GM23338 (cell line): ENCODE data around the gene SEPTIN7. TPM values are rescaled to one million over a fixed set of nuclear protein-coding genes. Genes with fewer than 3 reads are reported as not detected.

ENCODE experiments used
- CTCF ChIP-seq, 2 experiments: fragments of 200-600 bp in 1 of 2; sonication (generic) in 1 of 2; conservative IDR thresholded peaks; 2 replicates each; pipeline versions ENCODE4 v1.5.1 to v1.6.1; 2016 to 2017; ENCODE audit warnings: antibody characterized with exemption in 2 of 2, low read depth in 2 of 2, mild to moderate bottlenecking in 2 of 2, moderate library complexity in 1 of 2
- EZH2 ChIP-seq: fragments of 200-600 bp; sonication (generic); IDR thresholded peaks from one replicate; pipeline ENCODE4 v1.8.0; 2017; ENCODE audit warnings: antibody characterized with exemption, mild to moderate bottlenecking, low read depth; ENCODE audit not compliant: unreplicated experiment
- JUNB ChIP-seq: IDR thresholded peaks from one replicate; pipeline ENCODE4 v1.6.1; 2016; ENCODE audit warnings: antibody characterized with exemption; ENCODE audit not compliant: unreplicated experiment
- NANOG ChIP-seq: IDR thresholded peaks from 2 replicates; pipeline ENCODE4 v1.6.1; 2016; ENCODE audit warnings: antibody characterized with exemption, borderline replicate concordance
- POLR2AphosphoS5 ChIP-seq: IDR thresholded peaks from 2 replicates; pipeline ENCODE4 v1.6.1; 2016; ENCODE audit warnings: antibody characterized with exemption, low read depth
- STAT1 ChIP-seq: IDR thresholded peaks from one replicate; pipeline ENCODE4 v1.6.1; 2016; ENCODE audit warnings: antibody characterized with exemption; ENCODE audit not compliant: unreplicated experiment
- ZNF331 ChIP-seq: fragments of 250-450 bp; sonication (Bioruptor Pico); IDR thresholded peaks from 2 replicates; pipeline ENCODE4 v1.5.0; 2020; ENCODE audit warnings: low read depth, mild to moderate bottlenecking, moderate library complexity
- polyA plus RNA-seq: library from polyadenylated mRNA; unstranded; fragments of >200 nt; fragmentation: Nextera tagmentation; extraction: Ambion mirVana; gene quantifications from 2 replicates; pipeline ENCODE4 v1.2.1, GENCODE V29; 2016
- total RNA-seq: library from RNA; depleted of rRNA; stranded (reverse); fragments of >200 nt; shearing (Covaris generic); gene quantifications from 2 replicates; pipeline ENCODE4 v1.2.3, GENCODE V29; 2014
- TF ChIP-seq, protein P1 (sequence below): fragments of 250-450 bp; sonication (Bioruptor Pico); IDR thresholded peaks from 2 replicates; pipeline ENCODE4 v1.5.0; 2020; ENCODE audit warnings: mild to moderate bottlenecking, moderate library complexity

The SEPTIN7 gene
- total and polyA plus RNA-seq, 2 experiments from 2014 or later = 210 to 499 TPM

DNA sequence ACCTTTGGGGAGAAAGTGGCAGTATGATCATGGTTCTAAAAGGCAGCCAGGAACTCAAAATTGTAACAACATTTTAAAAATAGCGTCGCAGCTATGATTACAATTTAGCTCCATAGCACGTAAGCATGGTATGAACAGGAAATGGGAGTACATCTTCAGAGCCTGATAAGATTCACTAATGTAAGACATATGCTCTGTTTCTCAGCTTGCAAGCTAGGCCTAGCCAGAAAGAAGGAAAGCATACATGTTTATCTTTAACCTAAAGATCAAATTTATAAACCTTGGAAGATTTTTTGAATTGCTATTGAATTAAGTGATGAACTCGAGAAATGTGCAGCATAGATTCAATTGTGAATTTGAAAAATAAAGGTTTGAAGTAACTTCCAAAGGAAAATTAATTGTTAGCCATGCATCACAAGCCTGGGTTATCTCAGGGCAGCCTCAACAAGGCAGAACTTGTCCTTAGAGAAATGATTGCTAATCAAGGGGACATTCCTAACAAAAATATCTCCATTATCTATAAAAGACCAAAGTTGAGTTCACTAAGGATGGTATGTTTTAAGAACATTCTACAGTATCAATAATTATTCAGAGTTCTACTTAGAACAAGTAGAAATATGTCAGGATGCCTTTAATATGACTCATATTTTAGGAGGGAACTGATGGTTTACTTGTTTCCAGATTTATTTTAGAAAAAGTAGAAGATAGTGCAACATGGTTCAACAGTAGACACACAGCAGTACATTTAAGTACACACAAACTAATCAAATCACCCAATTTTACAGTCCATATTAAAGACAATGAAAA lies 38.8 kb upstream of the SEPTIN7 start (continued):
- TF ChIP-seq, protein P1, sequence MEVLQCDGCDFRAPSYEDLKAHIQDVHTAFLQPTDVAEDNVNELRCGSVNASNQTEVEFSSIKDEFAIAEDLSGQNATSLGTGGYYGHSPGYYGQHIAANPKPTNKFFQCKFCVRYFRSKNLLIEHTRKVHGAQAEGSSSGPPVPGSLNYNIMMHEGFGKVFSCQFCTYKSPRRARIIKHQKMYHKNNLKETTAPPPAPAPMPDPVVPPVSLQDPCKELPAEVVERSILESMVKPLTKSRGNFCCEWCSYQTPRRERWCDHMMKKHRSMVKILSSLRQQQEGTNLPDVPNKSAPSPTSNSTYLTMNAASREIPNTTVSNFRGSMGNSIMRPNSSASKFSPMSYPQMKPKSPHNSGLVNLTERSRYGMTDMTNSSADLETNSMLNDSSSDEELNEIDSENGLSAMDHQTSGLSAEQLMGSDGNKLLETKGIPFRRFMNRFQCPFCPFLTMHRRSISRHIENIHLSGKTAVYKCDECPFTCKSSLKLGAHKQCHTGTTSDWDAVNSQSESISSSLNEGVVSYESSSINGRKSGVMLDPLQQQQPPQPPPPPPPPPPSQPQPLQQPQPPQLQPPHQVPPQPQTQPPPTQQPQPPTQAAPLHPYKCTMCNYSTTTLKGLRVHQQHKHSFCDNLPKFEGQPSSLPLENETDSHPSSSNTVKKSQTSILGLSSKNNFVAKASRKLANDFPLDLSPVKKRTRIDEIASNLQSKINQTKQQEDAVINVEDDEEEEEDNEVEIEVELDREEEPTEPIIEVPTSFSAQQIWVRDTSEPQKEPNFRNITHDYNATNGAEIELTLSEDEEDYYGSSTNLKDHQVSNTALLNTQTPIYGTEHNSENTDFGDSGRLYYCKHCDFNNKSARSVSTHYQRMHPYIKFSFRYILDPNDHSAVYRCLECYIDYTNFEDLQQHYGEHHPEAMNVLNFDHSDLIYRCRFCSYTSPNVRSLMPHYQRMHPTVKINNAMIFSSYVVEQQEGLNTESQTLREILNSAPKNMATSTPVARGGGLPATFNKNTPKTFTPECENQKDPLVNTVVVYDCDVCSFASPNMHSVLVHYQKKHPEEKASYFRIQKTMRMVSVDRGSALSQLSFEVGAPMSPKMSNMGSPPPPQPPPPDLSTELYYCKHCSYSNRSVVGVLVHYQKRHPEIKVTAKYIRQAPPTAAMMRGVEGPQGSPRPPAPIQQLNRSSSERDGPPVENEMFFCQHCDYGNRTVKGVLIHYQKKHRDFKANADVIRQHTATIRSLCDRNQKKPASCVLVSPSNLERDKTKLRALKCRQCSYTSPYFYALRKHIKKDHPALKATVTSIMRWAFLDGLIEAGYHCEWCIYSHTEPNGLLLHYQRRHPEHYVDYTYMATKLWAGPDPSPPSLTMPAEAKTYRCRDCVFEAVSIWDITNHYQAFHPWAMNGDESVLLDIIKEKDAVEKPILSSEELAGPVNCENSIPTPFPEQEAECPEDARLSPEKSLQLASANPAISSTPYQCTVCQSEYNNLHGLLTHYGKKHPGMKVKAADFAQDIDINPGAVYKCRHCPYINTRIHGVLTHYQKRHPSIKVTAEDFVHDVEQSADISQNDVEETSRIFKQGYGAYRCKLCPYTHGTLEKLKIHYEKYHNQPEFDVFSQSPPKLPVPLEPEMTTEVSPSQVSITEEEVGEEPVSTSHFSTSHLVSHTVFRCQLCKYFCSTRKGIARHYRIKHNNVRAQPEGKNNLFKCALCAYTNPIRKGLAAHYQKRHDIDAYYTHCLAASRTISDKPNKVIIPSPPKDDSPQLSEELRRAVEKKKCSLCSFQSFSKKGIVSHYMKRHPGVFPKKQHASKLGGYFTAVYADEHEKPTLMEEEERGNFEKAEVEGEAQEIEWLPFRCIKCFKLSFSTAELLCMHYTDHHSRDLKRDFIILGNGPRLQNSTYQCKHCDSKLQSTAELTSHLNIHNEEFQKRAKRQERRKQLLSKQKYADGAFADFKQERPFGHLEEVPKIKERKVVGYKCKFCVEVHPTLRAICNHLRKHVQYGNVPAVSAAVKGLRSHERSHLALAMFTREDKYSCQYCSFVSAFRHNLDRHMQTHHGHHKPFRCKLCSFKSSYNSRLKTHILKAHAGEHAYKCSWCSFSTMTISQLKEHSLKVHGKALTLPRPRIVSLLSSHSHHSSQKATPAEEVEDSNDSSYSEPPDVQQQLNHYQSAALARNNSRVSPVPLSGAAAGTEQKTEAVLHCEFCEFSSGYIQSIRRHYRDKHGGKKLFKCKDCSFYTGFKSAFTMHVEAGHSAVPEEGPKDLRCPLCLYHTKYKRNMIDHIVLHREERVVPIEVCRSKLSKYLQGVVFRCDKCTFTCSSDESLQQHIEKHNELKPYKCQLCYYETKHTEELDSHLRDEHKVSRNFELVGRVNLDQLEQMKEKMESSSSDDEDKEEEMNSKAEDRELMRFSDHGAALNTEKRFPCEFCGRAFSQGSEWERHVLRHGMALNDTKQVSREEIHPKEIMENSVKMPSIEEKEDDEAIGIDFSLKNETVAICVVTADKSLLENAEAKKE (CRISPR knock-in tag) = no peak
- TF ChIP-seq STAT1 = no peak
- TF ChIP-seq POLR2AphosphoS5 = no peak
- TF ChIP-seq JUNB = no peak
- no peak for TF ChIP-seq ZNF331 (CRISPR knock-in tag)
- no peak for TF ChIP-seq NANOG
- no peak for TF ChIP-seq CTCF (conservative IDR thresholded peaks at IDR 0.05; ENCODE audit: low read depth in 2 of 2)
- TF ChIP-seq EZH2 = no peak
